SW 1271 (cell line): ENCODE measurements around the gene TTC39B.

ENCODE experiments used
- DNase-seq, 2 experiments: peaks; one replicate each; lab custom pipeline; 2025; lab: John Stamatoyannopoulos, UW

Gene TTC39B

DNA sequence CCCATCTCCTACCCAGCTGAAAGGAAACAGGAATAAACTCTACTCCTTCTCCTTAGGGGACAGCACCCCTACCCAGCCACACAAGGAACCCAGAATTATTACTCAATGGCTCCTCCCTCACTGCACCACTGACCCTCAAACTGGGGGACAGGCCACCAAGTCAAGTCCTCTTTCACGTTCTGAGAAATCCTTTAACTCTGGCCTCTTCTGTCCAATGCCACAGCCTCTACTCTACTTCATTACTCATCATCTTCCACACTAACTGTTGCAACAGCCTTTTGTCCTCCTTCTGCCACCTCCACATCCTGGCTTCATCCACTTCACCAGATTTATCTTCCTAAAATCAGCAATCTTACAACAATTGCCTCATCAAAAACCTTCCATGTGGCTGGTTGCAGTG is 6.8 kb downstream of the TTC39B start:
- no peak for DNase-seq

DNA sequence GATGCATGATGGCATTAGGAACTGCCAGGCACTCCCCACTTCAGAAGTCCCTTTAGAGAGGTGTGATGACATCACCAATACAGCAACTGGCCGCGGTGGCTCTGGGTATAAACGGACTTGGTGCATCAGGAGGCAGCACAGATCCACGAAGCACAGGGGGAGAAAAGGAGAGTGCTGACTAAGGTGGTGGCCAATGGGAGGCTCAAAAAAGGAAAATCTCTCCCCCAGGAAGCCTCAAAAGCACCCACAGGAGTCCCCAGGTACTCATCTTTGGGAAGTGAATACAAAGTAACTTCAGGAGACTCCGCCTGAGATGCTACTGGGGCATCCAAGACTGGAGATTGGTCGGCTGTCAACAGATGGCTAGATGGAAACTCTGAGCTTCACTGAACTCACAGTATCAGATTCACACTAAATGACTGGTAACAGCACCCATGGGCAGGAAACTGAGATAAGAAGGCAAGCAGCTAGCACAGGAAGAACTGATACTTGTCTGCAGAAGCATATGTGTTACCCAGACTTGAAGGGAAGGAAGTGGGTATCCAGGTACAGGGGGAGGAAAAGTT is 7.6 kb downstream of the TTC39B start:
- DNase-seq = no peak

DNA sequence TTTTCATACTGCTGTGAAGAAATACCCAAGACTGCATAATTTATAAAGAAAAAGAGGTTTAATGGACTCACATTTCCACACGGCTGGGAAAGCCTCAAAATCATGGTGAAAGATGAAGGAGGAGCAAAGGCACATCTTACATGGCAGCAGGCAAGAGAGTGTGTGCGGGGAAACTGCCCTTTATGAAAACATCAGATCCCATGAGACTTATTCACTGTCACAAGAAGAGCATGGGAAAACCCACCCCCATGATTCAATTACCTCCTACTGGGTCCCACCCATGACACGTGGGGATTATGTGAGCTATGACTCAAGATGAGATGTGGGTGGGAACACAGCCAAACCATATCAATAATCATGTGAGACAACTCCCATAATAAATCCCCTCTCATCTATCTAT is 8.7 kb downstream of the TTC39B start:
- no peak for DNase-seq

DNA sequence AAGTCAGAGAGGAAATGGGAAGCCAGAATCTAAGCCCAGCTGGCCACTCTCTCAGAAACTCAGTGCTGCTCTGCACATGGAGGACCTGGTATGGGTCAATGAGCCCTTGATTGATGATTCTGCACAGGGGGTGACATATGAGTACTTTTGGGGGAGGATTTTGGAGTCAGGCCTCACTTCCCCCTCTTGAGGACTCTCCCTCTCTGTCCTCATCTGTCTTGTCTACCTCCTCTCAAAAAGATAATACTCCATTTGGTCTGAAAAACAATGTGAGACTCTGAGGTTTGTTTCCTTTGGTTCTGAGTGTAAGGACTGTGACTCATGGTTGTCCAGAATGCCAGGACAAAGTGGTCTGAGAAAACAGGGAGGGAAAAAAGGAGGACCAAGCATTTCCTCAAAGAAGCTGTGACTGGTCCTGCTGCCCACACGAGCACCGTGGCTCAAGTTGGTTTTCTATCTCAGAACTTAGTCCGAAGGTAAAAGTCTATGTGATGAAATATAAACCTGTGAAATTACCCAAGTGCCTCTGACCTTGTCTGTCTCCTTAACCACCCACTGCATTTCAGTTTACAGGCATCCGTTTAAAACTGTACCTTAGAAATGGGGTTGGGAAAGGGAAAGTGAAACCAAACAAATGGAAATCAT is 11.1 kb downstream of the TTC39B start:
- peak in 1 of 2 experiments; percentile 26 for DNase-seq

DNA sequence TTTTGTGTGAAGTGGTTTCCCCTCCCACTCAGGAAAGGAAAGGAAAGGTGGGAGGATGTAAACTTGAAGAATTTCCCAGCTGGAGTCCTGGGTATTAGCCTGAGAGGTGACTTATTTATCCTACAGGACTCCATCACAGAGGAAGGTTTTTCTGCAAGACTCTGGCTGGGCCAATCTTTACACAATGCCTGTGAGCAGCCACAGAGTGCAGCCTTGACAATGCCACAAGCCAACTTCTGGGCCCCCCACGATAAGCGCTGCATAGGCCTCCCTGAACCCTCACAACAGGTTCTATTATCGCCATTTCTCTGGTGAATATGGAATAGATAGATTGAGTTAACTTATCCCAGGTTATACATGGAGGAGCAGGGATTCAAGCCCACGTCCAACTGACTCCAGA is 12.4 kb downstream of the TTC39B start:
- no peak for DNase-seq

DNA sequence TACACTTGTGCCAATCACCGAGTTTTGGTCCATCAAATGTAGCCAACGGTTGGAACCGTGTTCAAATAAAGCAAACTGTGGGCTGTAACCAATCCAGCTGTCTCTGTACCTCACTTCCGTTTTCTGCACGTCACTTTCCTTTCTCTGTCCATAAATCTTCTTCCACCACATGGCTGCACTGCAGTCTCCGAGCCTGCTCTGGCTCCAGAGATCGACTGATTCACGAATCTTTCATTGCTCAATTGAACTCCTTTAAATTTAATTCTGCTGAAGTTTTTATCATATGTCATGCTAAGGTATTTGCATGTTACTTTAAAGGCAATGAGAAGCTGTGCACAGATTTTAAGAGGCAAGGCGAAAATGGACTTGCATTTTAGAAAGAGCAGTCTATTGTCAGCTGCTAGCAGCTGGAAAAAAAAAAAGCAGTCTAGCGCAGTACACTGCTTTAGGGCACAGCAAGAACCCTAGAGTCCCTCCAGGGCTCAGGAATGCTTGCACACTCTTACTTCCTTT is 13.2 kb downstream of the TTC39B start:
- no peak for DNase-seq

GRCh38 chr9:15293084-15293483 is 13.9 kb downstream of the TTC39B start:
- DNase-seq = no peak

DNA sequence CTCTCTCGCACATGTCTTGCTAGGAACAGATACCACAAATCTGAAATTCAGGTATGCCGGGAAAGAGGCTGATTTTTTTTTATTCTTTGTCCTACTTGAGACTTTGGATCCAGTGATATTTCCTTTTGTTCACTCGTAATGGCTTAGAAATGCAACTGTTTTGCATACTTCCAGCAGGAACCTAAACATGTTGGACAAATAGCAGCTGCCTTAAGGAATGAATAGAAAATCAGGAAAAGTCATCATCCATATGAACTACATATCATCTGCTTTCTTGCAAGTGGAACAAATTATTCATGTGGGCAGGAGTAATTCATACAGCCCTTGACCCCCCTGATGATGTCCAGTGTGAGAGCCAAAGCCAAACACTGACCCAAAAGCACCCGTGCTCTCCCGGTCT is 17.4 kb downstream of the TTC39B start:
- DNase-seq = no peak

DNA sequence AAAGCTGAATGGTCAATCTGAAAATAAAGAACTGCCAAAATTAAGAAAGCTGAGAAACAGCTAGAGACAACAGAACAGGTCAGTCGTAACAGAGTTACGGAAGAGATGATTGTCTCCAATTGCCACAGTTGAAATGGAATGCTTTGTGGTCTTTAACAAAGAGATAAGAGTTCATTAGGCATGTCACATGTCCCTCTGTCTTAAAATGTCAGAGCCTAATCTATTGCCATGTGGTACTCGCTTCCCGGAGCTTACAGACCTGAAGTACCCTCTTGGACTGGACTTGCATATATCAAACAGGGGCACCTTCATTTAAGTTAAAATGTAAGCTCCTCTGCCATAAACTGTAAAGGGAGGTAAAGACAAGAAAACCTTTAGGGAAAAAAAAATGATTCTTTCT is 19.7 kb downstream of the TTC39B start:
- no peak for DNase-seq

- DNase-seq = no peak
Measured at GRCh38 chr9:15286161-15286821, 20.7 kb downstream of the TTC39B start.

DNA sequence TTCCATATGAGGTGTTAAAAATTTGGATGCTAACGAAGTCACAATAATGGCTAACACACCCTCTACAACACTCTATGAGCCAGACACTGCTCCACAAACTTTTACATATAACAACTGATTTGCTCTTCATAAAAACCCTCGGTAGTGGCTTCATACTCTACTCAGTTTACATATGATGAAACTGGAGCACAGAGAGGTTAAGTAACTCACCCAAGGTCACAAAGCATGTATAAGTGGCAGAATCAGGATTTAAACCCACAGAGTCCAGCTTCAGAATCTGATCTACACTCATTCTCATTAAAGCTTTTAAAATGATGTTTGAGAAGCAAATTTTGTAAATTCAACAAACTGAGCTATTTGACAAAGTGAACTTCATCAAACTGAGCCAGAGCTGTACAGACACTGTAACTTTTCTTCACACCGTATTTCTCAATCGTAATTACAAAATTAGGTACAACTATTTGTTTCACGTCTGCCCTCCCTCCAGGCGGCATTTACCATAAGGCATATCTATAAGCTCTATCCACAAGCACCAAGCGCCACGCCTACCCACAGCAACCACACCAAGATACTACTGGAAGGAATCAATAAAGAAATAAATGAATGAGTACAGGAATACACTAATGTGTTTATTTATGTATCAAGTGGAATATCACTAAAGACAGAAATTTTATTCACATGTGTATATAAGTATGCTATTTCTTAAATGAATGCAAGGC is 24.3 kb downstream of the TTC39B start:
- DNase-seq = no peak

GRCh38 chr9:15280647-15281046 is 26.4 kb downstream of the TTC39B start:
- DNase-seq = no peak

DNA sequence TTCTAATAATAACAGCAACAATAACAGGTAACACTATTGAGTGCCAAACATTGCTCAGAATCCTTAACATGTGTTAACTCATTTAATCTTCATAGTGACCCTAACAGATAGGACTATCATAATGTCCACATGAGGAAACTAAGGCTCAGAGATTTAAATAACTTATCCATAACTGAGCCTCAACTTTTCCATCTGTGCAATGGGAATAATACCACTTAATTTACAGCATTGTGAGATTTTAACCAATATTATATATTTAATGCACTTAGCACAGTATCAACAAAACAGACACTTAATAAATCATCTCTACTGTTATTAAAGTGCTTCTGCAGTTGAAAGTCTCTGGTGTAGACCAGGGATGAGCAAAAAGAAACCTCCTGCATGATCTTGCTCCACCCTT is 28.2 kb downstream of the TTC39B start:
- DNase-seq = no peak

- DNase-seq = no peak
Measured at GRCh38 chr9:15278091-15278687, 28.8 kb downstream of the TTC39B start.

GRCh38 chr9:15277400-15278090 is 29.5 kb downstream of the TTC39B start:
- no peak for DNase-seq

- DNase-seq = no peak
Measured at GRCh38 chr9:15276328-15276938, 30.6 kb downstream of the TTC39B start.

DNA sequence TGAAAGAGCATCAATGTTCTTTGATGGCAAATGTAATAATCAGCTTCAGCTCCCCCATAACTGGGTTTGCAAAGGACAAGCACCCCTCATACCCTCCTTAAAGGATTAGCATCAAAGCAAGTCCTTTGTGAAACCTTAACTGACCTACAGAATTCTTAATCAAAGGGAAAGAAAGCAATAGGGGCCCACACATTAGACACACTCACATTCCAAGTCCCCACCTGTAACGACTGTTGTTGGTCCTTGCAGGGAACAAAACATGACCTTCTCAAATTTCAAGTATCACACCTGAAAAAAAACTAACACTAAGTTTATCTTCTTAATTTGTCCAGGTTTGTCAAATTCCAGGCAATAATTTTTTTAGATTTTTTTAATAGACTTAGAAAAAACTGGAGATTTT is 32.6 kb downstream of the TTC39B start:
- DNase-seq = no peak

GRCh38 chr9:15272377-15272928 is 34.6 kb downstream of the TTC39B start:
- no peak for DNase-seq

- no peak for DNase-seq
Measured at GRCh38 chr9:15271403-15271802, 35.6 kb downstream of the TTC39B start.

DNA sequence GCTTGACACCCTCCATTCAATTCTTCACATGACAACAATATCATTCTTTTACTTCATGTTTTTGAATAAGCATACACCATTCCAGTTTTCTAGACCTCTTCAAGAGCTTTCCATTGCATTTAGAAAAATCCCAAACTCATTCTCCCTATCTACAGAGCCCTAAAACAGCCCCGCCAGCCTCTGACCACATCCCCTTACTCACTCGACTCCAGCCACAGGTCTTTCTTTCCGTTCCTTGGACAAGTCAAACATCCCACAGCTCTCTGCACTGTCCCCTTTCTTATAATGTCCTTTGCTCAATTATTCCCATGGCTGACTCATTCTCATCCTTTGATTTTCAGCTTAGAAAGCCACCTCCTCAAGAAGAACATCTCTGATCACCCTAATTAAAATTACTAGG is 38.2 kb downstream of the TTC39B start:
- DNase-seq = no peak

GRCh38 chr9:15268317-15268716 is 38.7 kb downstream of the TTC39B start:
- DNase-seq = no peak
